Stimulated activated CD4-positive, alpha-beta T cell treated with anti-CD3 and anti-CD28 coated beads, Interleukin-12 subunit alpha, Interleukin-12 subunit beta, amount 100 ng/mL, for 4 hours (primary cell): Measurements from ENCODE around the gene NUDCD2.
"Not testable (repeated sequence)": the region's sequence is repeated elsewhere in the genome, so short reads cannot be mapped to it uniquely, and the experiment has no call there.

Source experiments
- DNase-seq: peaks from one replicate; pipeline ENCODE4 v3.0.0-alpha.2; 2020

Gene NUDCD2

GRCh38 chr5:163415673-163416072 is 44.2 kb downstream of the NUDCD2 start:
- not testable (repeated sequence) for DNase-seq

- DNase-seq, result no peak
Observed at GRCh38 chr5:163410505-163410904, 49.4 kb downstream of the NUDCD2 start.

DNA sequence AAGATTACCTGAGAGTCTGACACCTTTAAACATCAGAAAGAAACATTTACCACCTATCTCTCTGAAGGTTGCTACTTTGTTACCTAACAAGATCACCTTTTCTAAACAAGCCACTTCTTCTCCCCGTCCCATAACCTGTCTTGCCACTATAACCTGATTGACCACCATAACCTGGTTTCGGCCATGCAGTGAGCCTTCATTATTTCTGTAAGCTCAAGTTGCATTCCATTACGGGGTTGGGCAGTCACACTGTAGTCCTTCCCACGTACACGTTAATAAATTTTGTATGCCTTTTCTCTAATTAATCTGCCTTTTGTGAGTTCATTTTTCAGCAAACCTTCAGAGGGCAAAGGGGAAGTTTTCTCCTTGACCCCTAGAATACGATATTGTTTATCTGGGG is 50.5 kb downstream of the NUDCD2 start:
- DNase-seq, result no peak

GRCh38 chr5:163408311-163408923 is 51.5 kb downstream of the NUDCD2 start:
- DNase-seq, result peak; percentile 44

- DNase-seq, result no peak
Observed at GRCh38 chr5:163407034-163407655, 52.8 kb downstream of the NUDCD2 start.

GRCh38 chr5:163404364-163405173 is 55.3 kb downstream of the NUDCD2 start:
- DNase-seq, result no peak

DNA sequence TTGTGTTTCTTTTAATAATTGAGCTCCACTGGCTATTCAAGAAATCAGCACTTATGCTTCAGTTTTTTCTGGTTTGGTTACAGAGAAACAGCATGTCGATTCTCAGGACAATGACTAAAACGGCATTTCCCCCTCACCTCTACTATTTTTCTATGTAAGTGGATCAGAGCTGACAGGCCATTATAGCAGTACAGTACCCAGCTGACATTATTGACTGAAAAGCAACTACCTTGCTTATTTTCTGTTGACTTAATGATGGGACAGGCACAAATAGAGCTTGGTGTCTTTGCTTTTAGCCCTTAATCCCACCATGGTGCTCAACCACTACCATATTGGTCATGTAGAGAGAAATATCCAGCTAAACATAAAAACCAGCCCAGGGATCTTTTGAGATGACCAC is 57.9 kb downstream of the NUDCD2 start:
- DNase-seq, result no peak

DNA sequence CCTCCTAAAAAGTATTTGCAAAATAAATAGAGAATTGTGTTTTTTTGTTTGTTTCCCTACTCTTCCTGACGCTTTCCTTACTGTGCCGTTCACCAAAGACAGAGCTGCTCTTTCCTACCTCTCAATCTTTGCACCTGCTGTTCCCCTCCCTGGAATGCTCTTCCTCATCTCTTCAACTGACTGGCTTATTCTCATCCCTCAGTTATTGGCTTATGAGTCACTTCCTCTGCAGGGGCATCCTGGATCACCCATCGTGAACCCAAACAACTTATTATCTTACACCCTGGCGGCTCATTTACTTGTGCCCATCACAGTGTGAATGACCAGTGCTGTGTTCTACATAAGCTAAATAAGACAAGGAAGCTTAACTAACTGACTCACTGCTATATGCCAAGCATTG is 58.6 kb downstream of the NUDCD2 start:
- DNase-seq, result no peak

GRCh38 chr5:163399923-163400322 is 60.0 kb downstream of the NUDCD2 start:
- no peak for DNase-seq

- DNase-seq, result no peak
Observed at GRCh38 chr5:163397354-163397753, 62.5 kb downstream of the NUDCD2 start.

DNA sequence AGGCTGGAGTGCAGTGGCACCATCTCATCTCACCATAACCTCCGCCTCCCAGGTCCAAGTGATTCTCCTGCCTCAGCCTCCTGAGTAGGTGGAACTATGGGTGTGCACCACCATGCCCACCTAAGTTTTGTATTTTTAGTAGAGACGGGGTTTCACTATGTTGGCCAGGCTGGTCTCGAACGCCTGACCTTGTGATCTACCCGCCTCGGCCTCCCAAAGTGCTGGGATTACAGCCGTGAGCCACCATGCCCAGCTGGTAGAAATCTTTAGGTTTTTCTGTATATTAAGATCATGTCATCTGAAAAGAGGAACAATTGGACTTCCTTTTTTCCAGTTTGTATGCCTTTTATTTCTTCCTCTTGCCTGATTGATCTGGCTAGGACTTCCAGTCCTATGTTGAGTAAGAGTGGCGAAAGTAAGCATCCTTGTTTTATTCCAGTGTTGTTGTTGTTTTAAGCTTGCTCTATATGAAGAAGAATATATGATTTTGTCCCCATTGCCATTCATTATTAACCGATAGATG is 63.0 kb downstream of the NUDCD2 start:
- DNase-seq, result not testable (repeated sequence)
